ENCODE results near the gene IFI27L2. TPM values are rescaled to one million over a fixed set of nuclear protein-coding genes. Genes with fewer than 3 reads are reported as not detected.

Gene IFI27L2
- total and polyA plus RNA-seq, 2 experiments from 2014 or later, result 91.5 to 95.1 TPM

GRCh38 chr14:94127330-94127729, 2.1 kb downstream of the IFI27L2 start:
- no peaks in the 10 kb centered on the region for H3K27me3 ChIP-seq
- H3K4me3 ChIP-seq, result no peak overlapping the region
- no peaks in the 10 kb centered on the region for H4K20me1 ChIP-seq (ENCODE audit: insufficient read depth, poor library complexity, severe bottlenecking)
- no peak for DNase-seq (ENCODE audit: low spot score)
- H3K4me2 ChIP-seq, result no peak overlapping the region
- TF ChIP-seq EZH2phosphoT487 (IDR thresholded peaks at IDR 0.05; ENCODE audit: low read depth, severe bottlenecking, unreplicated experiment) (no peak), CTCF (IDR thresholded peaks at IDR 0.05; ENCODE audit: poor library complexity) (no peak), EZH2 (IDR thresholded peaks at IDR 0.05; ENCODE audit: borderline replicate concordance) (no peak)
- no peaks in the 10 kb centered on the region for H3K4me1 ChIP-seq (ENCODE audit: insufficient read depth)
- H3K36me3 ChIP-seq (replicated peaks; ENCODE audit: insufficient read depth, low read depth), result no peaks in the 10 kb centered on the region
- no peak overlapping the region for H2AFZ ChIP-seq
- H3K27ac ChIP-seq, result no peak overlapping the region
- H3K9me2 ChIP-seq (replicated peaks; ENCODE audit: insufficient read depth), result no peaks in the 10 kb centered on the region
- H3K9me3 ChIP-seq (ENCODE audit: low read depth), result no peaks in the 10 kb centered on the region
- WGBS (ENCODE audit: low lambda C conversion rate, missing lambda C conversion rate), result 91% methylated on average over 6 of the region's 6 CpGs
- no peaks in the 10 kb centered on the region for H3K79me2 ChIP-seq

- no peak overlapping the region for H3K27ac ChIP-seq
- H3K9me3 ChIP-seq (ENCODE audit: low read depth), result no peaks in the 10 kb centered on the region
- H3K36me3 ChIP-seq (replicated peaks; ENCODE audit: insufficient read depth, low read depth), result no peaks in the 10 kb centered on the region
- 84% methylated on average over 5 of the region's 5 CpGs for WGBS (ENCODE audit: low lambda C conversion rate, missing lambda C conversion rate)
- no peaks in the 10 kb centered on the region for H3K4me1 ChIP-seq (ENCODE audit: insufficient read depth)
- no peak overlapping the region for H2AFZ ChIP-seq
- no peak for DNase-seq (ENCODE audit: low spot score)
- no peak overlapping the region for H3K4me3 ChIP-seq
- no peaks in the 10 kb centered on the region for H4K20me1 ChIP-seq (ENCODE audit: insufficient read depth, poor library complexity, severe bottlenecking)
- H3K27me3 ChIP-seq, result no peaks in the 10 kb centered on the region
- no peaks in the 10 kb centered on the region for H3K79me2 ChIP-seq
- no peaks in the 10 kb centered on the region for H3K9me2 ChIP-seq (replicated peaks; ENCODE audit: insufficient read depth)
- no peak for TF ChIP-seq CTCF (IDR thresholded peaks at IDR 0.05; ENCODE audit: poor library complexity)
- TF ChIP-seq EZH2 (IDR thresholded peaks at IDR 0.05; ENCODE audit: borderline replicate concordance), result no peak
- no peak for TF ChIP-seq EZH2phosphoT487 (IDR thresholded peaks at IDR 0.05; ENCODE audit: low read depth, severe bottlenecking, unreplicated experiment)
- no peak overlapping the region for H3K4me2 ChIP-seq
Measured at GRCh38 chr14:94126800-94127199, 2.6 kb downstream of the IFI27L2 start.

- Histone ChIP-seq H2AFZ (no peak overlapping the region), H3K27ac (no peak overlapping the region), H3K27me3 (no peaks in the 10 kb centered on the region), H3K4me3 (no peak overlapping the region), H4K20me1 (ENCODE audit: insufficient read depth, poor library complexity, severe bottlenecking) (no peaks in the 10 kb centered on the region), H3K4me2 (no peak overlapping the region), H3K79me2 (no peaks in the 10 kb centered on the region), H3K4me1 (ENCODE audit: insufficient read depth) (no peaks in the 10 kb centered on the region), H3K36me3 (replicated peaks; ENCODE audit: insufficient read depth, low read depth) (no peaks in the 10 kb centered on the region), H3K9me3 (ENCODE audit: low read depth) (no peaks in the 10 kb centered on the region), H3K9me2 (replicated peaks; ENCODE audit: insufficient read depth) (no peaks in the 10 kb centered on the region)
- WGBS (ENCODE audit: low lambda C conversion rate, missing lambda C conversion rate), result 89% methylated on average over 1 of the region's 1 CpG
- no peak for DNase-seq (ENCODE audit: low spot score)
- TF ChIP-seq CTCF (IDR thresholded peaks at IDR 0.05; ENCODE audit: poor library complexity) (no peak), EZH2 (IDR thresholded peaks at IDR 0.05; ENCODE audit: borderline replicate concordance) (no peak), EZH2phosphoT487 (IDR thresholded peaks at IDR 0.05; ENCODE audit: low read depth, severe bottlenecking, unreplicated experiment) (no peak)
Measured at GRCh38 chr14:94126419-94126677, 3.1 kb downstream of the IFI27L2 start.
